Measurements from ENCODE around the gene HSPA4L.

GRCh38 chr4:127881563-127881864, 99.4 kb downstream of the HSPA4L start:
- TF ChIP-seq POLR2AphosphoS5 (IDR thresholded peaks at IDR 0.05; ENCODE audit: borderline replicate concordance, low read depth, low read length): no peak
- TF ChIP-seq EZH2 (IDR thresholded peaks at IDR 0.05): no peak
- no peak for TF ChIP-seq FOXP2 (optimal IDR thresholded peaks at IDR 0.05; ENCODE audit: control extremely low read depth, extremely low read length, insufficient read depth)
